H9 (cell line): ENCODE measurements around the gene OTP. TPM values are rescaled to one million over a fixed set of nuclear protein-coding genes. Genes with fewer than 3 reads are reported as not detected.
A peak's percentile ranks its signal among the peaks of the same experiment; 100 is the strongest.

Source experiments
- DNase-seq: peaks from one replicate; pipeline ENCODE4 v3.0.0-alpha.2; 2017
- H2AFZ ChIP-seq: one replicate; pipeline ENCODE4 v1.6.1; 2013; ENCODE audit warnings: mild to moderate bottlenecking, low read length, control low read depth, moderate library complexity
- H2AK5ac ChIP-seq: 2 replicates; pipeline ENCODE4 v1.6.1; 2013; ENCODE audit warnings: low read length, control low read depth, mixed read lengths; ENCODE audit not compliant: insufficient read length
- H2BK120ac ChIP-seq: one replicate; pipeline ENCODE4 v1.6.1; 2013; ENCODE audit warnings: low read depth, mild to moderate bottlenecking, low read length, control low read depth, inconsistent platforms; ENCODE audit not compliant: poor library complexity, severe bottlenecking
- H2BK12ac ChIP-seq: 2 replicates; pipeline ENCODE4 v1.6.1; 2013; ENCODE audit warnings: low read length, control low read depth, mixed read lengths, low read depth; ENCODE audit not compliant: insufficient read length
- H2BK15ac ChIP-seq: 2 replicates; pipeline ENCODE4 v1.6.1; 2013; ENCODE audit warnings: low read depth, low read length, control low read depth
- H2BK20ac ChIP-seq: one replicate; pipeline ENCODE4 v1.6.1; 2013; ENCODE audit warnings: low read depth, mild to moderate bottlenecking, low read length, control low read depth, inconsistent platforms; ENCODE audit not compliant: poor library complexity, severe bottlenecking
- H2BK5ac ChIP-seq: 2 replicates; pipeline ENCODE4 v1.6.1; 2013; ENCODE audit warnings: low read length, control low read depth, mixed read lengths; ENCODE audit not compliant: insufficient read length
- H3K14ac ChIP-seq: 2 replicates; pipeline ENCODE4 v1.6.1; 2013; ENCODE audit warnings: low read length, control low read depth; ENCODE audit not compliant: insufficient read depth
- H3K18ac ChIP-seq: 2 replicates; pipeline ENCODE4 v1.6.1; 2013; ENCODE audit warnings: low read depth, mild to moderate bottlenecking, mixed read lengths, low read length, control low read depth; ENCODE audit not compliant: insufficient read length
- H3K23ac ChIP-seq: 2 replicates; pipeline ENCODE4 v1.6.1; 2013; ENCODE audit warnings: low read length, control low read depth, mixed read lengths, low read depth; ENCODE audit not compliant: insufficient read length
- H3K23me2 ChIP-seq: 2 replicates; pipeline ENCODE4 v1.6.1; 2013; ENCODE audit warnings: low read depth, mild to moderate bottlenecking, mixed read lengths, low read length, control low read depth; ENCODE audit not compliant: insufficient read length, poor library complexity, severe bottlenecking
- H3K27ac ChIP-seq: 2 replicates; pipeline ENCODE4 v1.5.1; 2013; ENCODE audit warnings: low read length, control low read depth, mixed read lengths, low read depth; ENCODE audit not compliant: insufficient read length
- H3K27me3 ChIP-seq: 2 replicates; pipeline ENCODE4 v1.6.1; 2013; ENCODE audit warnings: low read length, control low read depth, inconsistent platforms; ENCODE audit not compliant: insufficient read depth
- H3K4ac ChIP-seq: 2 replicates; pipeline ENCODE4 v1.6.1; 2013; ENCODE audit warnings: low read depth, mild to moderate bottlenecking, control low read depth, inconsistent platforms, low read length, moderate library complexity
- H3K4me1 ChIP-seq: 2 replicates; pipeline ENCODE4 v1.6.1; 2013; ENCODE audit warnings: low read length, control low read depth, inconsistent platforms; ENCODE audit not compliant: insufficient read depth
- H3K4me2 ChIP-seq: 2 replicates; pipeline ENCODE4 v1.6.1; 2013; ENCODE audit warnings: low read length, control low read depth, mixed read lengths; ENCODE audit not compliant: insufficient read length, insufficient read depth
- H3K56ac ChIP-seq: 2 replicates; pipeline ENCODE4 v1.6.1; 2013; ENCODE audit warnings: low read depth, mild to moderate bottlenecking, mixed read lengths, low read length, control low read depth; ENCODE audit not compliant: insufficient read length
- H3K79me1 ChIP-seq: 2 replicates; pipeline ENCODE4 v1.6.1; 2013; ENCODE audit warnings: low read depth, mild to moderate bottlenecking, moderate library complexity, low read length, control low read depth, inconsistent platforms; ENCODE audit not compliant: insufficient read depth, poor library complexity, severe bottlenecking
- H3K79me2 ChIP-seq: 2 replicates; pipeline ENCODE4 v1.6.1; 2013; ENCODE audit warnings: low read length, control low read depth, inconsistent platforms; ENCODE audit not compliant: insufficient read depth
- H3K9ac ChIP-seq: 2 replicates; pipeline ENCODE4 v1.6.1; 2013; ENCODE audit warnings: low read length, control low read depth, mixed read lengths; ENCODE audit not compliant: insufficient read length; ENCODE audit errors: extremely low read depth
- H3K9me3 ChIP-seq: one replicate; pipeline ENCODE4 v1.6.1; 2013; ENCODE audit warnings: low read depth, low read length, inconsistent platforms; ENCODE audit not compliant: control insufficient read depth
- H3T11ph ChIP-seq: one replicate; pipeline ENCODE4 v1.6.1; 2013; ENCODE audit warnings: mild to moderate bottlenecking, low read length, control low read depth, inconsistent platforms
- H4K20me1 ChIP-seq: one replicate; pipeline ENCODE4 v1.6.1; 2013; ENCODE audit not compliant: control insufficient read depth, insufficient read length, insufficient read depth
- H4K5ac ChIP-seq: 2 replicates; pipeline ENCODE4 v1.6.1; 2013; ENCODE audit warnings: low read depth, mild to moderate bottlenecking, mixed read lengths, low read length, control low read depth; ENCODE audit not compliant: insufficient read length
- H4K8ac ChIP-seq: replicated peaks from 2 replicates; pipeline ENCODE4 v1.6.1; 2013; ENCODE audit warnings: low read length, control low read depth, mixed read lengths, low read depth; ENCODE audit not compliant: insufficient read length
- H4K91ac ChIP-seq: 2 replicates; pipeline ENCODE4 v1.6.1; 2013; ENCODE audit warnings: low read depth, mild to moderate bottlenecking, moderate library complexity, mixed read lengths, low read length, control low read depth; ENCODE audit not compliant: insufficient read length
- H3K27ac Mint-ChIP-seq, 3 experiments: 2 replicates in 2 of 3; 3 replicates in 1 of 3; pipeline ENCODE4 v1.8.0; 2020 to 2021; ENCODE audit warnings: mixed read lengths in 3 of 3, mild to moderate bottlenecking in 1 of 3, moderate library complexity in 1 of 3
- H3K27me3 Mint-ChIP-seq: 2 replicates; pipeline ENCODE4 v1.8.0; 2021; ENCODE audit warnings: low read depth, mild to moderate bottlenecking, moderate library complexity, mixed read lengths
- H3K36me3 Mint-ChIP-seq, 3 experiments: 2 replicates in 2 of 3; 3 replicates in 1 of 3; pipeline ENCODE4 v1.8.0; 2020 to 2021; ENCODE audit warnings: low read depth in 3 of 3, mixed read lengths in 3 of 3; ENCODE audit not compliant: insufficient read depth in 1 of 3
- H3K4me1 Mint-ChIP-seq, 2 experiments: 2 replicates each; pipeline ENCODE4 v1.8.0; 2020; ENCODE audit warnings: mixed read lengths in 2 of 2
- H3K4me3 Mint-ChIP-seq, 2 experiments: 2 replicates in 1 of 2; 3 replicates in 1 of 2; pipeline ENCODE4 v1.8.0; 2020 to 2021; ENCODE audit warnings: mild to moderate bottlenecking in 2 of 2, mixed read lengths in 2 of 2, moderate library complexity in 1 of 2
- H3K9me3 Mint-ChIP-seq, 2 experiments: 2 replicates in 1 of 2; 3 replicates in 1 of 2; pipeline ENCODE4 v1.8.0; 2020; ENCODE audit warnings: mild to moderate bottlenecking in 2 of 2, mixed read lengths in 2 of 2, moderate library complexity in 1 of 2
- CTCF ChIP-seq: fragments of 200-600 bp; sonication (generic); conservative IDR thresholded peaks from 3 replicates; pipeline ENCODE4 v1.8.0; 2021; ENCODE audit warnings: antibody characterized with exemption, mild to moderate bottlenecking
- WGBS: extraction: QIAGEN DNeasy Blood & Tissue Kit; methylation state at CpG from one replicate; pipeline ENCODE4 v1.1.7; 2013; ENCODE audit warnings: missing lambda C conversion rate, low lambda C conversion rate, mixed read lengths; ENCODE audit not compliant: insufficient read length; ENCODE audit errors: extremely low coverage; 5-methylcytosine and 5-hydroxymethylcytosine counted together
- total RNA-seq: library from RNA; stranded (reverse); gene quantifications from 2 replicates; pipeline ENCODE4 v1.2.1, GENCODE V29; 2021

OTP gene
- total RNA-seq, 1 experiment from 2014 or later, result not detected

GRCh38 chr5:77644371-77645157, 6.1 kb upstream of the OTP start:
- Histone ChIP-seq H3T11ph (no peak overlapping the region), H3K9ac (no peak overlapping the region), H3K27ac (no peak overlapping the region), H3K79me1 (no peaks in the 10 kb centered on the region), H2BK20ac (no peak overlapping the region), H3K23me2 (peaks cover 4% of the 10 kb centered on the region), H3K79me2 (no peaks in the 10 kb centered on the region), H3K27me3 (peaks cover 83% of the 10 kb centered on the region), H2AK5ac (no peak overlapping the region), H4K8ac (no peak overlapping the region), H2BK5ac (no peak overlapping the region), H3K23ac (no peak overlapping the region), H2BK12ac (no peak overlapping the region), H3K4ac (no peak overlapping the region), H3K4me1 (no peaks in the 10 kb centered on the region), H3K18ac (no peak overlapping the region), H3K14ac (no peak overlapping the region), H3K56ac (no peak overlapping the region), H4K20me1 (no peaks in the 10 kb centered on the region), H4K5ac (no peak overlapping the region), H2AFZ (no peak overlapping the region), H3K9me3 (no peaks in the 10 kb centered on the region), H4K91ac (no peak overlapping the region), H3K4me2 (peak overlapping the region; percentile 70), H2BK120ac (no peak overlapping the region), H2BK15ac (no peak overlapping the region)
- WGBS, result no CpG with 5 or more reads among the region's 33 CpGs
- DNase-seq, result peak; percentile 69
- peaks cover 0 to 1% (median 0%) of the 10 kb centered on the region in 3 experiments; a peak in 1 of 7 replicates for H3K36me3 Mint-ChIP-seq
- no peak overlapping the region; a peak in 1 of 7 replicates for H3K27ac Mint-ChIP-seq
- TF ChIP-seq CTCF, result no peak
- H3K27me3 Mint-ChIP-seq, result peaks cover 99% of the 10 kb centered on the region
- H3K4me1 Mint-ChIP-seq, result peaks cover 21 to 49% of the 10 kb centered on the region in 2 experiments
- peaks cover 2 to 8% of the 10 kb centered on the region in 2 experiments for H3K9me3 Mint-ChIP-seq
- H3K4me3 Mint-ChIP-seq, result peak overlapping the region; percentile 39 to 86; a peak in 4 of 5 replicates
